GM23338 (cell line): ENCODE measurements around the gene MAPK7. TPM values are rescaled to one million over a fixed set of nuclear protein-coding genes. Genes with fewer than 3 reads are reported as not detected.

Source experiments
- ATAC-seq: fragments of 200-7000 bp; cut with Tn5 transposase; 3 replicates; pipeline ENCODE4 v1.9.1; 2020
- DNase-seq: peaks from one replicate; pipeline ENCODE4 v3.0.0-alpha.2; 2015; ENCODE audit warnings: low spot score
- H2AFZ ChIP-seq: fragments of 200-600 bp; sonication (generic); 2 replicates; pipeline ENCODE4 v1.8.0; 2016; ENCODE audit warnings: antibody characterized with exemption, mild to moderate bottlenecking, moderate library complexity
- H3F3A ChIP-seq: fragments of 200-600 bp; sonication (generic); replicated peaks from 2 replicates; pipeline ENCODE4 v1.8.0; 2017; ENCODE audit warnings: antibody characterized with exemption, mixed run types, low read depth
- H3K27ac ChIP-seq: fragments of 200-600 bp; sonication (generic); 2 replicates; pipeline ENCODE4 v1.6.1; 2016; ENCODE audit warnings: low read depth
- H3K27me3 ChIP-seq: fragments of 200-600 bp; sonication (generic); 2 replicates; pipeline ENCODE4 v1.8.0; 2016; ENCODE audit warnings: mild to moderate bottlenecking, mixed run types, moderate library complexity; ENCODE audit not compliant: insufficient read depth
- H3K36me3 ChIP-seq: fragments of 200-600 bp; sonication (generic); 2 replicates; pipeline ENCODE4 v1.8.0; 2016; ENCODE audit warnings: mild to moderate bottlenecking; ENCODE audit not compliant: insufficient read depth
- H3K4me1 ChIP-seq: fragments of 200-600 bp; sonication (generic); 2 replicates; pipeline ENCODE4 v1.8.0; 2016; ENCODE audit warnings: mild to moderate bottlenecking, moderate library complexity; ENCODE audit not compliant: insufficient read depth
- H3K4me2 ChIP-seq: fragments of 200-600 bp; sonication (generic); 2 replicates; pipeline ENCODE4 v1.7.1; 2017; ENCODE audit warnings: mixed run types
- H3K4me3 ChIP-seq: fragments of 200-600 bp; sonication (generic); 2 replicates; pipeline ENCODE4 v1.6.1; 2016; ENCODE audit warnings: mixed run types
- H3K79me2 ChIP-seq: fragments of 200-600 bp; sonication (generic); replicated peaks from 2 replicates; pipeline ENCODE4 v1.8.0; 2017; ENCODE audit warnings: mild to moderate bottlenecking; ENCODE audit not compliant: insufficient read depth
- H3K9me2 ChIP-seq: fragments of 200-600 bp; sonication (generic); 2 replicates; pipeline ENCODE4 v1.8.0; 2017; ENCODE audit not compliant: insufficient read depth
- H4K20me1 ChIP-seq: fragments of 200-600 bp; sonication (generic); replicated peaks from 2 replicates; pipeline ENCODE4 v1.8.0; 2017; ENCODE audit warnings: mild to moderate bottlenecking; ENCODE audit not compliant: insufficient read depth
- H3K27ac Mint-ChIP-seq: 2 replicates; pipeline ENCODE4 v1.8.0; 2020; ENCODE audit warnings: inconsistent platforms, mild to moderate bottlenecking, moderate library complexity, mixed read lengths
- H3K27me3 Mint-ChIP-seq: 3 replicates; pipeline ENCODE4 v1.8.0; 2022; ENCODE audit warnings: low read depth, mild to moderate bottlenecking, moderate library complexity, mixed read lengths, inconsistent platforms; ENCODE audit not compliant: insufficient read depth, poor library complexity
- H3K36me3 Mint-ChIP-seq: 3 replicates; pipeline ENCODE4 v1.8.0; 2021; ENCODE audit warnings: low read depth, mild to moderate bottlenecking, inconsistent platforms, moderate library complexity, mixed read lengths
- H3K4me1 Mint-ChIP-seq: 3 replicates; pipeline ENCODE4 v1.8.0; 2020; ENCODE audit warnings: mild to moderate bottlenecking, inconsistent platforms, mixed read lengths
- H3K4me3 Mint-ChIP-seq: 3 replicates; pipeline ENCODE4 v1.8.0; 2021; ENCODE audit warnings: moderate library complexity, mild to moderate bottlenecking, inconsistent platforms, mixed read lengths
- H3K9me3 Mint-ChIP-seq: 3 replicates; pipeline ENCODE4 v1.8.0; 2020; ENCODE audit warnings: moderate library complexity, mild to moderate bottlenecking, inconsistent platforms, mixed read lengths
- CREB1 ChIP-seq: fragments of 250-450 bp; sonication (Bioruptor Pico); IDR thresholded peaks from 2 replicates; pipeline ENCODE4 v1.5.0; 2020; ENCODE audit warnings: low read depth, mild to moderate bottlenecking, moderate library complexity
- EZH2phosphoT487 ChIP-seq: fragments of 200-600 bp; sonication (generic); IDR thresholded peaks from one replicate; pipeline ENCODE4 v1.8.1; 2018; ENCODE audit warnings: antibody characterized with exemption; ENCODE audit not compliant: unreplicated experiment
- NANOG ChIP-seq: IDR thresholded peaks from 2 replicates; pipeline ENCODE4 v1.6.1; 2016; ENCODE audit warnings: antibody characterized with exemption, borderline replicate concordance
- STAT1 ChIP-seq: IDR thresholded peaks from one replicate; pipeline ENCODE4 v1.6.1; 2016; ENCODE audit warnings: antibody characterized with exemption; ENCODE audit not compliant: unreplicated experiment
- ZNF114 ChIP-seq: fragments of 250-450 bp; sonication (Bioruptor Pico); IDR thresholded peaks from 2 replicates; pipeline ENCODE4 v1.5.0; 2020; ENCODE audit warnings: mild to moderate bottlenecking, moderate library complexity
- ZNF331 ChIP-seq: fragments of 250-450 bp; sonication (Bioruptor Pico); IDR thresholded peaks from 2 replicates; pipeline ENCODE4 v1.5.0; 2020; ENCODE audit warnings: low read depth, mild to moderate bottlenecking, moderate library complexity
- polyA plus RNA-seq: library from polyadenylated mRNA; unstranded; fragments of >200 nt; fragmentation: Nextera tagmentation; extraction: Ambion mirVana; gene quantifications from 2 replicates; pipeline ENCODE4 v1.2.1, GENCODE V29; 2016
- total RNA-seq: library from RNA; depleted of rRNA; stranded (reverse); fragments of >200 nt; shearing (Covaris generic); gene quantifications from 2 replicates; pipeline ENCODE4 v1.2.3, GENCODE V29; 2014
- TF ChIP-seq, protein P1 (sequence below), 2 experiments: fragments of 200-600 bp in 1 of 2; sonication (generic) in 1 of 2; conservative IDR thresholded peaks; 2 replicates each; pipeline versions ENCODE4 v1.5.1 to v1.6.1; 2016 to 2017; ENCODE audit warnings: antibody characterized with exemption in 2 of 2, low read depth in 2 of 2, mild to moderate bottlenecking in 2 of 2, moderate library complexity in 1 of 2
- TF ChIP-seq, protein P2 (sequence below): fragments of 250-450 bp; sonication (Bioruptor Pico); IDR thresholded peaks from 2 replicates; pipeline ENCODE4 v1.5.0; 2020; ENCODE audit warnings: mild to moderate bottlenecking, moderate library complexity

MAPK7 gene
- total and polyA plus RNA-seq, 2 experiments from 2014 or later = 15.5 to 53.1 TPM

DNA sequence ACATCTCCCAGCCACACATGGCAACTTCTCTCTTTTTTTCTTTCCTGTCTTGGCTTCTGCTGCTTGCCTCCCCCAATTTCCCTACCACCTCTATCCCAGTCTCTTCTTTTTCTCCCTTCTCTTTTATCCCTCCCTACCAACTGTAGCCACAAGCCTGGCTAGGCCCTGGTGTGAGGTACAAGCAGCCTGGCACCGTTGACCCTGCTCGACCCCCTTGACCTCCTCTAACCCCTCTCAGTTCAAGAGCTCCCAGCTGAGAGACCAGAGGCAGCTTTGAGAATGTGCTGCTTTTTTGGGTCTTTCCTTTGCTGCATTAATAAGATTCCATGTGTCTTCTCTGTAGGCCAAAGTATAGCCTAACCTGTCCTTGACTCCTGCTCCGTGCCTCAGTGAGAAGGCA, 48.0 kb upstream of the MAPK7 start:
- Mint-ChIP-seq H3K9me3 (peaks cover 10% of the 10 kb centered on the region), H3K27ac (no peak overlapping the region), H3K4me1 (peaks cover 8% of the 10 kb centered on the region; the same call in 2 of the 3 replicates), H3K27me3 (peaks cover 7% of the 10 kb centered on the region), H3K36me3 (peaks cover 18% of the 10 kb centered on the region), H3K4me3 (no peak overlapping the region)
- no peak for DNase-seq
- Histone ChIP-seq H3K4me2 (no peak overlapping the region), H3K9me2 (no peaks in the 10 kb centered on the region), H3F3A (no peaks in the 10 kb centered on the region; the same call in 1 of the 2 replicates), H3K36me3 (no peaks in the 10 kb centered on the region; the same call in 1 of the 2 replicates), H3K4me1 (no peaks in the 10 kb centered on the region), H3K27me3 (no peaks in the 10 kb centered on the region), H3K79me2 (no peaks in the 10 kb centered on the region), H4K20me1 (no peaks in the 10 kb centered on the region; the same call in 1 of the 2 replicates), H3K4me3 (no peak overlapping the region), H3K27ac (no peak overlapping the region), H2AFZ (no peak overlapping the region)
- TF ChIP-seq ZNF114 (CRISPR knock-in tag) (no peak), EZH2phosphoT487 (no peak), CREB1 (CRISPR knock-in tag) (no peak), STAT1 (no peak), ZNF331 (no peak), NANOG (no peak)
- TF ChIP-seq, protein P1, sequence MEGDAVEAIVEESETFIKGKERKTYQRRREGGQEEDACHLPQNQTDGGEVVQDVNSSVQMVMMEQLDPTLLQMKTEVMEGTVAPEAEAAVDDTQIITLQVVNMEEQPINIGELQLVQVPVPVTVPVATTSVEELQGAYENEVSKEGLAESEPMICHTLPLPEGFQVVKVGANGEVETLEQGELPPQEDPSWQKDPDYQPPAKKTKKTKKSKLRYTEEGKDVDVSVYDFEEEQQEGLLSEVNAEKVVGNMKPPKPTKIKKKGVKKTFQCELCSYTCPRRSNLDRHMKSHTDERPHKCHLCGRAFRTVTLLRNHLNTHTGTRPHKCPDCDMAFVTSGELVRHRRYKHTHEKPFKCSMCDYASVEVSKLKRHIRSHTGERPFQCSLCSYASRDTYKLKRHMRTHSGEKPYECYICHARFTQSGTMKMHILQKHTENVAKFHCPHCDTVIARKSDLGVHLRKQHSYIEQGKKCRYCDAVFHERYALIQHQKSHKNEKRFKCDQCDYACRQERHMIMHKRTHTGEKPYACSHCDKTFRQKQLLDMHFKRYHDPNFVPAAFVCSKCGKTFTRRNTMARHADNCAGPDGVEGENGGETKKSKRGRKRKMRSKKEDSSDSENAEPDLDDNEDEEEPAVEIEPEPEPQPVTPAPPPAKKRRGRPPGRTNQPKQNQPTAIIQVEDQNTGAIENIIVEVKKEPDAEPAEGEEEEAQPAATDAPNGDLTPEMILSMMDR (conservative IDR thresholded peaks at IDR 0.05; ENCODE audit: low read depth in 2 of 2) = no peak
- TF ChIP-seq, protein P2, sequence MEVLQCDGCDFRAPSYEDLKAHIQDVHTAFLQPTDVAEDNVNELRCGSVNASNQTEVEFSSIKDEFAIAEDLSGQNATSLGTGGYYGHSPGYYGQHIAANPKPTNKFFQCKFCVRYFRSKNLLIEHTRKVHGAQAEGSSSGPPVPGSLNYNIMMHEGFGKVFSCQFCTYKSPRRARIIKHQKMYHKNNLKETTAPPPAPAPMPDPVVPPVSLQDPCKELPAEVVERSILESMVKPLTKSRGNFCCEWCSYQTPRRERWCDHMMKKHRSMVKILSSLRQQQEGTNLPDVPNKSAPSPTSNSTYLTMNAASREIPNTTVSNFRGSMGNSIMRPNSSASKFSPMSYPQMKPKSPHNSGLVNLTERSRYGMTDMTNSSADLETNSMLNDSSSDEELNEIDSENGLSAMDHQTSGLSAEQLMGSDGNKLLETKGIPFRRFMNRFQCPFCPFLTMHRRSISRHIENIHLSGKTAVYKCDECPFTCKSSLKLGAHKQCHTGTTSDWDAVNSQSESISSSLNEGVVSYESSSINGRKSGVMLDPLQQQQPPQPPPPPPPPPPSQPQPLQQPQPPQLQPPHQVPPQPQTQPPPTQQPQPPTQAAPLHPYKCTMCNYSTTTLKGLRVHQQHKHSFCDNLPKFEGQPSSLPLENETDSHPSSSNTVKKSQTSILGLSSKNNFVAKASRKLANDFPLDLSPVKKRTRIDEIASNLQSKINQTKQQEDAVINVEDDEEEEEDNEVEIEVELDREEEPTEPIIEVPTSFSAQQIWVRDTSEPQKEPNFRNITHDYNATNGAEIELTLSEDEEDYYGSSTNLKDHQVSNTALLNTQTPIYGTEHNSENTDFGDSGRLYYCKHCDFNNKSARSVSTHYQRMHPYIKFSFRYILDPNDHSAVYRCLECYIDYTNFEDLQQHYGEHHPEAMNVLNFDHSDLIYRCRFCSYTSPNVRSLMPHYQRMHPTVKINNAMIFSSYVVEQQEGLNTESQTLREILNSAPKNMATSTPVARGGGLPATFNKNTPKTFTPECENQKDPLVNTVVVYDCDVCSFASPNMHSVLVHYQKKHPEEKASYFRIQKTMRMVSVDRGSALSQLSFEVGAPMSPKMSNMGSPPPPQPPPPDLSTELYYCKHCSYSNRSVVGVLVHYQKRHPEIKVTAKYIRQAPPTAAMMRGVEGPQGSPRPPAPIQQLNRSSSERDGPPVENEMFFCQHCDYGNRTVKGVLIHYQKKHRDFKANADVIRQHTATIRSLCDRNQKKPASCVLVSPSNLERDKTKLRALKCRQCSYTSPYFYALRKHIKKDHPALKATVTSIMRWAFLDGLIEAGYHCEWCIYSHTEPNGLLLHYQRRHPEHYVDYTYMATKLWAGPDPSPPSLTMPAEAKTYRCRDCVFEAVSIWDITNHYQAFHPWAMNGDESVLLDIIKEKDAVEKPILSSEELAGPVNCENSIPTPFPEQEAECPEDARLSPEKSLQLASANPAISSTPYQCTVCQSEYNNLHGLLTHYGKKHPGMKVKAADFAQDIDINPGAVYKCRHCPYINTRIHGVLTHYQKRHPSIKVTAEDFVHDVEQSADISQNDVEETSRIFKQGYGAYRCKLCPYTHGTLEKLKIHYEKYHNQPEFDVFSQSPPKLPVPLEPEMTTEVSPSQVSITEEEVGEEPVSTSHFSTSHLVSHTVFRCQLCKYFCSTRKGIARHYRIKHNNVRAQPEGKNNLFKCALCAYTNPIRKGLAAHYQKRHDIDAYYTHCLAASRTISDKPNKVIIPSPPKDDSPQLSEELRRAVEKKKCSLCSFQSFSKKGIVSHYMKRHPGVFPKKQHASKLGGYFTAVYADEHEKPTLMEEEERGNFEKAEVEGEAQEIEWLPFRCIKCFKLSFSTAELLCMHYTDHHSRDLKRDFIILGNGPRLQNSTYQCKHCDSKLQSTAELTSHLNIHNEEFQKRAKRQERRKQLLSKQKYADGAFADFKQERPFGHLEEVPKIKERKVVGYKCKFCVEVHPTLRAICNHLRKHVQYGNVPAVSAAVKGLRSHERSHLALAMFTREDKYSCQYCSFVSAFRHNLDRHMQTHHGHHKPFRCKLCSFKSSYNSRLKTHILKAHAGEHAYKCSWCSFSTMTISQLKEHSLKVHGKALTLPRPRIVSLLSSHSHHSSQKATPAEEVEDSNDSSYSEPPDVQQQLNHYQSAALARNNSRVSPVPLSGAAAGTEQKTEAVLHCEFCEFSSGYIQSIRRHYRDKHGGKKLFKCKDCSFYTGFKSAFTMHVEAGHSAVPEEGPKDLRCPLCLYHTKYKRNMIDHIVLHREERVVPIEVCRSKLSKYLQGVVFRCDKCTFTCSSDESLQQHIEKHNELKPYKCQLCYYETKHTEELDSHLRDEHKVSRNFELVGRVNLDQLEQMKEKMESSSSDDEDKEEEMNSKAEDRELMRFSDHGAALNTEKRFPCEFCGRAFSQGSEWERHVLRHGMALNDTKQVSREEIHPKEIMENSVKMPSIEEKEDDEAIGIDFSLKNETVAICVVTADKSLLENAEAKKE (CRISPR knock-in tag) = no peak
- no peak for ATAC-seq
